ENCODE results near the gene CMSS1. TPM values are rescaled to one million over a fixed set of nuclear protein-coding genes. Genes with fewer than 3 reads are reported as not detected.

Gene CMSS1
- polyA plus RNA-seq, 2 of the 4 experiments (the other 2 are of a cell fraction): 61.1 to 62.9 TPM

DNA sequence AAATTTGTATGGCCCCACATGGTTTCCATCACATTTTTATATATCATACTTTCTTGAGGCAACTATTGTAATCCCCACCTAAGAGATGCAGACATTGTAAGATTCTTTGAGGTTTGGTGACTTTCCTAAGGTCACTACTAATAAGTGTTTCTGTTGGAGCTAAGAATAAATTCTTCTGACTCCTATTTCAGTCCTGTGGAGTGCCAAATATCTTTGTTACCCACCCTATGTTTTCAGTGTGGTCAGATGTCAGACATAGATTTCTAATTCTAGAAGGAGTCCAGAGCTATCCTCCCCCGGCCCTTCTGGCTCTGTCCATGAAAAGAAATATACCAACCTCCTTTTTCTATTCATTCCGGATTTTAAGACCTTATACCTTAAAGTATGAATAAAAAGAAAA, 342.9 kb downstream of the CMSS1 start:
- Histone ChIP-seq H3K9me3 (peaks cover 12% of the 10 kb centered on the region; the same call in 2 of the 3 replicates), H3K27ac (no peak overlapping the region), H3K4me2 (no peak overlapping the region), H3K4me1 (peaks cover 4% of the 10 kb centered on the region; the same call in 1 of the 3 replicates), H3K4me3 (no peak overlapping the region)
- no peak for ATAC-seq
- 75% methylated on average over 2 of the region's 2 CpGs for WGBS (ENCODE audit: missing lambda C conversion rate)
- ChIA-PET POLR2A (no interaction called here), CTCF (no interaction called here)
- FAIRE-seq: no peak
- TF ChIP-seq CBX8 (IDR thresholded peaks at IDR 0.05) (no peak), ZNF302 (CRISPR knock-in tag; IDR thresholded peaks at IDR 0.05) (no peak), POLR2AphosphoS2 (conservative IDR thresholded peaks at IDR 0.05; ENCODE audit: low read length) (no peak), FOSL2 (IDR thresholded peaks at IDR 0.05) (no peak), FOSL2 (CRISPR knock-in tag; IDR thresholded peaks at IDR 0.05) (no peak), CHD2 (IDR thresholded peaks at IDR 0.05; ENCODE audit: low read length, partially characterized antibody) (no peak), SMC3 (IDR thresholded peaks at IDR 0.05) (no peak), KDM5A (IDR thresholded peaks at IDR 0.05) (no peak), RFX5 (IDR thresholded peaks at IDR 0.05) (no peak), RCOR1 (IDR thresholded peaks at IDR 0.05; ENCODE audit: low read depth, low read length) (no peak), POLR2A (IDR thresholded peaks at IDR 0.05; ENCODE audit: low read length) (no peak), MAFK (IDR thresholded peaks at IDR 0.05; ENCODE audit: partially characterized antibody) (no peak), HOXB13 (CRISPR knock-in tag; IDR thresholded peaks at IDR 0.05; ENCODE audit: low read depth) (no peak), FOXS1 (CRISPR knock-in tag; IDR thresholded peaks at IDR 0.05) (no peak), JUN (IDR thresholded peaks at IDR 0.05) (no peak)
- TF ChIP-seq, protein P1, sequence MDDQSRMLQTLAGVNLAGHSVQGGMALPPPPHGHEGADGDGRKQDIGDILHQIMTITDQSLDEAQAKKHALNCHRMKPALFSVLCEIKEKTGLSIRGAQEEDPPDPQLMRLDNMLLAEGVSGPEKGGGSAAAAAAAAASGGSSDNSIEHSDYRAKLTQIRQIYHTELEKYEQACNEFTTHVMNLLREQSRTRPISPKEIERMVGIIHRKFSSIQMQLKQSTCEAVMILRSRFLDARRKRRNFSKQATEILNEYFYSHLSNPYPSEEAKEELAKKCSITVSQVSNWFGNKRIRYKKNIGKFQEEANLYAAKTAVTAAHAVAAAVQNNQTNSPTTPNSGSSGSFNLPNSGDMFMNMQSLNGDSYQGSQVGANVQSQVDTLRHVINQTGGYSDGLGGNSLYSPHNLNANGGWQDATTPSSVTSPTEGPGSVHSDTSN (IDR thresholded peaks at IDR 0.05): no peak
- TF ChIP-seq, protein P2, sequence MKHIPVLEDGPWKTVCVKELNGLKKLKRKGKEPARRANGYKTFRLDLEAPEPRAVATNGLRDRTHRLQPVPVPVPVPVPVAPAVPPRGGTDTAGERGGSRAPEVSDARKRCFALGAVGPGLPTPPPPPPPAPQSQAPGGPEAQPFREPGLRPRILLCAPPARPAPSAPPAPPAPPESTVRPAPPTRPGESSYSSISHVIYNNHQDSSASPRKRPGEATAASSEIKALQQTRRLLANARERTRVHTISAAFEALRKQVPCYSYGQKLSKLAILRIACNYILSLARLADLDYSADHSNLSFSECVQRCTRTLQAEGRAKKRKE (CRISPR knock-in tag; IDR thresholded peaks at IDR 0.05; ENCODE audit: low read depth): no peak
- TF ChIP-seq, protein P3, sequence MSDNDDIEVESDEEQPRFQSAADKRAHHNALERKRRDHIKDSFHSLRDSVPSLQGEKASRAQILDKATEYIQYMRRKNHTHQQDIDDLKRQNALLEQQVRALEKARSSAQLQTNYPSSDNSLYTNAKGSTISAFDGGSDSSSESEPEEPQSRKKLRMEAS (IDR thresholded peaks at IDR 0.05): no peak
- DNase-seq (ENCODE audit: low read depth in 1 of 2, low spot score in 1 of 2): no peak

DNA sequence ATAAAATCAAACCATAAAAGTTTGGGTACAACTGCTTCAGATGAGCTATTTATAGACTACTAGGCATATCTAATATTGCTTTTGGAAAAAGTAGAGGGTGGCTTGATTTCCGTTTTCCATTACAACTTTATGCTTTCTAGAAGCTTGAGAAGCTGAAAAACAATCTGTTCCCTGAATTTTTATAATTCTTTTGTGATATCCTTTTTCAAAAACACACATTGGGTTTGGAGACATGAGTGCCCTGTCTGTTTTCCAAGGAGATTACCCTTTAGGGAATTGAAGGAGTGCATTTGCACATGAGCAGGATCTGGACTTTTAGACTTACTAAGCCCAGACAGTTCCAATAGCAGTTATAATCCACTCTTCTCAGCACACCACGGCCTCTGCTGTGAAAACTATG, 346.1 kb downstream of the CMSS1 start:
- H3K4me1 ChIP-seq: peaks cover 4% of the 10 kb centered on the region; the same call in 1 of the 3 replicates
- FAIRE-seq (no peak), DNase-seq (ENCODE audit: low read depth in 1 of 2, low spot score in 1 of 2) (no peak), ATAC-seq (no peak)
- CTCF ChIA-PET: no interaction called here
- H3K4me2 ChIP-seq: no peak overlapping the region
- H3K27ac ChIP-seq: no peak overlapping the region
- POLR2A ChIA-PET: no interaction called here
- H3K4me3 ChIP-seq: no peak overlapping the region
- no peaks in the 10 kb centered on the region for H3K9me3 ChIP-seq
- WGBS (ENCODE audit: missing lambda C conversion rate): 77% methylated on average over 2 of the region's 2 CpGs
- TF ChIP-seq EP300 (IDR thresholded peaks at IDR 0.05) (no peak), POLR2AphosphoS2 (conservative IDR thresholded peaks at IDR 0.05; ENCODE audit: low read length) (no peak), HOXB5 (CRISPR knock-in tag; IDR thresholded peaks at IDR 0.05) (no peak), EHF (CRISPR knock-in tag; IDR thresholded peaks at IDR 0.05) (no peak), ESRRA (IDR thresholded peaks at IDR 0.05; ENCODE audit: borderline replicate concordance, low read length) (no peak), NFE2L2 (conservative IDR thresholded peaks at IDR 0.05; ENCODE audit: low read length) (no peak), MAZ (IDR thresholded peaks at IDR 0.05; ENCODE audit: borderline replicate concordance, low read depth, low read length) (no peak), TFCP2L1 (CRISPR knock-in tag; IDR thresholded peaks at IDR 0.05) (no peak), FOSL2 (IDR thresholded peaks at IDR 0.05) (no peak), FOSL2 (CRISPR knock-in tag; IDR thresholded peaks at IDR 0.05) (no peak), NPAS2 (CRISPR knock-in tag; IDR thresholded peaks at IDR 0.05; ENCODE audit: borderline replicate concordance) (no peak)
- TF ChIP-seq, protein P4, sequence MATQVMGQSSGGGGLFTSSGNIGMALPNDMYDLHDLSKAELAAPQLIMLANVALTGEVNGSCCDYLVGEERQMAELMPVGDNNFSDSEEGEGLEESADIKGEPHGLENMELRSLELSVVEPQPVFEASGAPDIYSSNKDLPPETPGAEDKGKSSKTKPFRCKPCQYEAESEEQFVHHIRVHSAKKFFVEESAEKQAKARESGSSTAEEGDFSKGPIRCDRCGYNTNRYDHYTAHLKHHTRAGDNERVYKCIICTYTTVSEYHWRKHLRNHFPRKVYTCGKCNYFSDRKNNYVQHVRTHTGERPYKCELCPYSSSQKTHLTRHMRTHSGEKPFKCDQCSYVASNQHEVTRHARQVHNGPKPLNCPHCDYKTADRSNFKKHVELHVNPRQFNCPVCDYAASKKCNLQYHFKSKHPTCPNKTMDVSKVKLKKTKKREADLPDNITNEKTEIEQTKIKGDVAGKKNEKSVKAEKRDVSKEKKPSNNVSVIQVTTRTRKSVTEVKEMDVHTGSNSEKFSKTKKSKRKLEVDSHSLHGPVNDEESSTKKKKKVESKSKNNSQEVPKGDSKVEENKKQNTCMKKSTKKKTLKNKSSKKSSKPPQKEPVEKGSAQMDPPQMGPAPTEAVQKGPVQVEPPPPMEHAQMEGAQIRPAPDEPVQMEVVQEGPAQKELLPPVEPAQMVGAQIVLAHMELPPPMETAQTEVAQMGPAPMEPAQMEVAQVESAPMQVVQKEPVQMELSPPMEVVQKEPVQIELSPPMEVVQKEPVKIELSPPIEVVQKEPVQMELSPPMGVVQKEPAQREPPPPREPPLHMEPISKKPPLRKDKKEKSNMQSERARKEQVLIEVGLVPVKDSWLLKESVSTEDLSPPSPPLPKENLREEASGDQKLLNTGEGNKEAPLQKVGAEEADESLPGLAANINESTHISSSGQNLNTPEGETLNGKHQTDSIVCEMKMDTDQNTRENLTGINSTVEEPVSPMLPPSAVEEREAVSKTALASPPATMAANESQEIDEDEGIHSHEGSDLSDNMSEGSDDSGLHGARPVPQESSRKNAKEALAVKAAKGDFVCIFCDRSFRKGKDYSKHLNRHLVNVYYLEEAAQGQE (IDR thresholded peaks at IDR 0.05): no peak
- TF ChIP-seq, protein P2 (CRISPR knock-in tag; IDR thresholded peaks at IDR 0.05; ENCODE audit: low read depth): no peak

Measured in A549 (cell line).